ENCODE measurements around the gene EPHX1.

EPHX1 gene

GRCh38 chr1:225857256-225857655, 47.3 kb downstream of the EPHX1 start:
- Histone ChIP-seq H3K4me1 (ENCODE audit: control insufficient read depth in 1 of 2, insufficient read depth in 2 of 2, low read length in 2 of 2) (no peaks in the 10 kb centered on the region), H3K4me3 (ENCODE audit: low read depth in 1 of 2, low read length in 2 of 2) (no peak overlapping the region), H3K36me3 (ENCODE audit: control insufficient read depth in 1 of 2, insufficient read depth in 2 of 2, low read length in 2 of 2) (peaks cover 54 to 79% of the 10 kb centered on the region in 2 donors), H3K9me3 (ENCODE audit: control insufficient read depth in 1 of 2, low read length in 2 of 2) (no peaks in the 10 kb centered on the region), H3K27ac (ENCODE audit: low read length) (no peak overlapping the region), H3K27me3 (ENCODE audit: low read depth, low read length) (no peaks in the 10 kb centered on the region)

- Histone ChIP-seq H3K9me3 (ENCODE audit: control insufficient read depth in 1 of 2, low read length in 2 of 2) (no peaks in the 10 kb centered on the region), H3K27ac (ENCODE audit: low read length) (no peak overlapping the region), H3K4me3 (ENCODE audit: low read depth in 1 of 2, low read length in 2 of 2) (no peak overlapping the region), H3K36me3 (ENCODE audit: control insufficient read depth in 1 of 2, insufficient read depth in 2 of 2, low read length in 2 of 2) (peaks cover 45 to 68% of the 10 kb centered on the region in 2 donors), H3K27me3 (ENCODE audit: low read depth, low read length) (no peaks in the 10 kb centered on the region), H3K4me1 (ENCODE audit: control insufficient read depth in 1 of 2, insufficient read depth in 2 of 2, low read length in 2 of 2) (peaks cover 1 to 2% of the 10 kb centered on the region in 2 donors)
Observed at GRCh38 chr1:225859151-225859550, 49.2 kb downstream of the EPHX1 start.

- peaks cover 4% of the 10 kb centered on the region in 2 donors for H3K4me1 ChIP-seq (ENCODE audit: control insufficient read depth in 1 of 2, insufficient read depth in 2 of 2, low read length in 2 of 2)
- H3K4me3 ChIP-seq (ENCODE audit: low read depth in 1 of 2, low read length in 2 of 2) = no peak overlapping the region
- H3K36me3 ChIP-seq (ENCODE audit: control insufficient read depth in 1 of 2, insufficient read depth in 2 of 2, low read length in 2 of 2) = peaks cover 40 to 60% of the 10 kb centered on the region in 2 donors
- H3K9me3 ChIP-seq (ENCODE audit: control insufficient read depth in 1 of 2, low read length in 2 of 2) = no peaks in the 10 kb centered on the region
- H3K27ac ChIP-seq (ENCODE audit: low read length) = no peak overlapping the region
- no peaks in the 10 kb centered on the region for H3K27me3 ChIP-seq (ENCODE audit: low read depth, low read length)
Observed at GRCh38 chr1:225860107-225860506, 50.2 kb downstream of the EPHX1 start.

- peaks cover 45 to 60% of the 10 kb centered on the region in 2 donors for H3K36me3 ChIP-seq (ENCODE audit: control insufficient read depth in 1 of 2, insufficient read depth in 2 of 2, low read length in 2 of 2)
- peaks cover 4% of the 10 kb centered on the region in 2 donors for H3K4me1 ChIP-seq (ENCODE audit: control insufficient read depth in 1 of 2, insufficient read depth in 2 of 2, low read length in 2 of 2)
- no peak overlapping the region for H3K4me3 ChIP-seq (ENCODE audit: low read depth in 1 of 2, low read length in 2 of 2)
- H3K9me3 ChIP-seq (ENCODE audit: control insufficient read depth in 1 of 2, low read length in 2 of 2) = no peaks in the 10 kb centered on the region
- H3K27me3 ChIP-seq (ENCODE audit: low read depth, low read length) = no peaks in the 10 kb centered on the region
- H3K27ac ChIP-seq (ENCODE audit: low read length) = no peak overlapping the region
Observed at GRCh38 chr1:225860876-225861441, 51.0 kb downstream of the EPHX1 start.

GRCh38 chr1:225861834-225862580, 52.1 kb downstream of the EPHX1 start:
- Histone ChIP-seq H3K4me3 (ENCODE audit: low read depth in 1 of 2, low read length in 2 of 2) (no peak overlapping the region), H3K4me1 (ENCODE audit: control insufficient read depth in 1 of 2, insufficient read depth in 2 of 2, low read length in 2 of 2) (peaks cover 4% of the 10 kb centered on the region in 2 donors), H3K27ac (ENCODE audit: low read length) (no peak overlapping the region), H3K27me3 (ENCODE audit: low read depth, low read length) (no peaks in the 10 kb centered on the region), H3K36me3 (ENCODE audit: control insufficient read depth in 1 of 2, insufficient read depth in 2 of 2, low read length in 2 of 2) (peaks cover 44 to 65% of the 10 kb centered on the region in 2 donors), H3K9me3 (ENCODE audit: control insufficient read depth in 1 of 2, low read length in 2 of 2) (no peaks in the 10 kb centered on the region)

- Histone ChIP-seq H3K27me3 (ENCODE audit: low read depth, low read length) (no peaks in the 10 kb centered on the region), H3K9me3 (ENCODE audit: control insufficient read depth in 1 of 2, low read length in 2 of 2) (no peaks in the 10 kb centered on the region), H3K36me3 (ENCODE audit: control insufficient read depth in 1 of 2, insufficient read depth in 2 of 2, low read length in 2 of 2) (peaks cover 49 to 64% of the 10 kb centered on the region in 2 donors), H3K4me1 (ENCODE audit: control insufficient read depth in 1 of 2, insufficient read depth in 2 of 2, low read length in 2 of 2) (peaks cover 4% of the 10 kb centered on the region in 2 donors), H3K27ac (ENCODE audit: low read length) (no peak overlapping the region), H3K4me3 (ENCODE audit: low read depth in 1 of 2, low read length in 2 of 2) (no peak overlapping the region)
Observed at GRCh38 chr1:225862581-225862950, 52.6 kb downstream of the EPHX1 start.

GRCh38 chr1:225863167-225863566, 53.2 kb downstream of the EPHX1 start:
- H3K4me1 ChIP-seq (ENCODE audit: control insufficient read depth in 1 of 2, insufficient read depth in 2 of 2, low read length in 2 of 2) = peaks cover 4% of the 10 kb centered on the region in 2 donors
- no peak overlapping the region for H3K4me3 ChIP-seq (ENCODE audit: low read depth in 1 of 2, low read length in 2 of 2)
- peaks cover 54 to 70% of the 10 kb centered on the region in 2 donors for H3K36me3 ChIP-seq (ENCODE audit: control insufficient read depth in 1 of 2, insufficient read depth in 2 of 2, low read length in 2 of 2)
- no peak overlapping the region for H3K27ac ChIP-seq (ENCODE audit: low read length)
- no peaks in the 10 kb centered on the region for H3K27me3 ChIP-seq (ENCODE audit: low read depth, low read length)
- no peaks in the 10 kb centered on the region for H3K9me3 ChIP-seq (ENCODE audit: control insufficient read depth in 1 of 2, low read length in 2 of 2)

GRCh38 chr1:225865514-225865913, 55.6 kb downstream of the EPHX1 start:
- H3K36me3 ChIP-seq (ENCODE audit: control insufficient read depth in 1 of 2, insufficient read depth in 2 of 2, low read length in 2 of 2) = peaks cover 60% of the 10 kb centered on the region in 2 donors
- no peak overlapping the region for H3K27ac ChIP-seq (ENCODE audit: low read length)
- no peaks in the 10 kb centered on the region for H3K27me3 ChIP-seq (ENCODE audit: low read depth, low read length)

GRCh38 chr1:225866061-225866837, 56.3 kb downstream of the EPHX1 start:
- Histone ChIP-seq H3K27ac (ENCODE audit: low read length) (no peak overlapping the region), H3K36me3 (ENCODE audit: control insufficient read depth in 1 of 2, insufficient read depth in 2 of 2, low read length in 2 of 2) (peaks cover 60% of the 10 kb centered on the region in 2 donors)

More at GRCh38 chr1:225865514-225865913, 55.6 kb downstream of the EPHX1 start:
- H3K4me1 ChIP-seq (ENCODE audit: control insufficient read depth in 1 of 2, insufficient read depth in 2 of 2, low read length in 2 of 2) = peaks cover 4% of the 10 kb centered on the region in 2 donors
- H3K4me3 ChIP-seq (ENCODE audit: low read depth in 1 of 2, low read length in 2 of 2) = no peak overlapping the region
- no peaks in the 10 kb centered on the region for H3K9me3 ChIP-seq (ENCODE audit: control insufficient read depth in 1 of 2, low read length in 2 of 2)

GRCh38 chr1:225866981-225867380, 57.1 kb downstream of the EPHX1 start:
- Histone ChIP-seq H3K36me3 (ENCODE audit: control insufficient read depth in 1 of 2, insufficient read depth in 2 of 2, low read length in 2 of 2) (peaks cover 58 to 59% of the 10 kb centered on the region in 2 donors), H3K27ac (ENCODE audit: low read length) (no peak overlapping the region), H3K4me3 (ENCODE audit: low read depth in 1 of 2, low read length in 2 of 2) (no peak overlapping the region), H3K27me3 (ENCODE audit: low read depth, low read length) (no peaks in the 10 kb centered on the region), H3K9me3 (ENCODE audit: control insufficient read depth in 1 of 2, low read length in 2 of 2) (no peaks in the 10 kb centered on the region), H3K4me1 (ENCODE audit: control insufficient read depth in 1 of 2, insufficient read depth in 2 of 2, low read length in 2 of 2) (peaks cover 4% of the 10 kb centered on the region in 2 donors)

More at GRCh38 chr1:225866061-225866837, 56.3 kb downstream of the EPHX1 start:
- H3K4me1 ChIP-seq (ENCODE audit: control insufficient read depth in 1 of 2, insufficient read depth in 2 of 2, low read length in 2 of 2) = peaks cover 4% of the 10 kb centered on the region in 2 donors
- H3K9me3 ChIP-seq (ENCODE audit: control insufficient read depth in 1 of 2, low read length in 2 of 2) = no peaks in the 10 kb centered on the region
- H3K4me3 ChIP-seq (ENCODE audit: low read depth in 1 of 2, low read length in 2 of 2) = no peak overlapping the region
- H3K27me3 ChIP-seq (ENCODE audit: low read depth, low read length) = no peaks in the 10 kb centered on the region

- peaks cover 58 to 60% of the 10 kb centered on the region in 2 donors for H3K36me3 ChIP-seq (ENCODE audit: control insufficient read depth in 1 of 2, insufficient read depth in 2 of 2, low read length in 2 of 2)
- no peaks in the 10 kb centered on the region for H3K27me3 ChIP-seq (ENCODE audit: low read depth, low read length)
Observed at GRCh38 chr1:225868631-225869330, 58.9 kb downstream of the EPHX1 start.

More at GRCh38 chr1:225868631-225869330, 58.9 kb downstream of the EPHX1 start:
- Histone ChIP-seq H3K4me3 (ENCODE audit: low read depth in 1 of 2, low read length in 2 of 2) (no peak overlapping the region), H3K4me1 (ENCODE audit: control insufficient read depth in 1 of 2, insufficient read depth in 2 of 2, low read length in 2 of 2) (peaks cover 4% of the 10 kb centered on the region in 2 donors), H3K9me3 (ENCODE audit: control insufficient read depth in 1 of 2, low read length in 2 of 2) (no peaks in the 10 kb centered on the region), H3K27ac (ENCODE audit: low read length) (no peak overlapping the region)

Data from muscle layer of duodenum (tissue), 2 donors.